ENCODE measurements around the gene EVA1A.

- no peak for TF ChIP-seq EZH2 (IDR thresholded peaks at IDR 0.05)
- TF ChIP-seq POLR2AphosphoS5 (IDR thresholded peaks at IDR 0.05; ENCODE audit: borderline replicate concordance, low read depth, low read length): no peak
- TF ChIP-seq FOXP2 (optimal IDR thresholded peaks at IDR 0.05; ENCODE audit: control extremely low read depth, extremely low read length, insufficient read depth): no peak
Measured at GRCh38 chr2:75598589-75599155, 37.9 kb upstream of the EVA1A start.

Measured in SK-N-MC (cell line).